ENCODE results near the gene IQCF2.
"Not testable (repeated sequence)": the region's sequence is repeated elsewhere in the genome, so short reads cannot be mapped to it uniquely, and the experiment has no call there.

DNA sequence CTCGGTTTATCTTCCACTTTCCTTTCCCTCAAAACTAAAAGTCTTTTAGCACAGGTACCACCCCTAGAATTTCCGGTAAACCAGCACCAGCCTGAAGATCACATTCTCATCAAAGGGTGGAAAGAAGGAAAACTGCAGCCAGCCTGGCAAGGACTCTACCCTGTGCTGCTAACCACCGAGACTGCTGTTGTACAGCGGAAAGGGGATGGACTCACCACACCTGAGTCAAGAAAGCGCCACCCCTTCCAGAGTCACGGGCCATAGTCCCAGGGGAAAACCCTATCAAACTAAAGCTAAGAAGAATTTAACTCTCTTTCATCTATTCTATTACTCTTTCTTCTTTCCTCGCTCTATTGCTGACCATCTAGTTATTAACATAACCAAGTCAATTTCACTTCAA, 38.6 kb downstream of the IQCF2 start:
- TF ChIP-seq, protein P1, sequence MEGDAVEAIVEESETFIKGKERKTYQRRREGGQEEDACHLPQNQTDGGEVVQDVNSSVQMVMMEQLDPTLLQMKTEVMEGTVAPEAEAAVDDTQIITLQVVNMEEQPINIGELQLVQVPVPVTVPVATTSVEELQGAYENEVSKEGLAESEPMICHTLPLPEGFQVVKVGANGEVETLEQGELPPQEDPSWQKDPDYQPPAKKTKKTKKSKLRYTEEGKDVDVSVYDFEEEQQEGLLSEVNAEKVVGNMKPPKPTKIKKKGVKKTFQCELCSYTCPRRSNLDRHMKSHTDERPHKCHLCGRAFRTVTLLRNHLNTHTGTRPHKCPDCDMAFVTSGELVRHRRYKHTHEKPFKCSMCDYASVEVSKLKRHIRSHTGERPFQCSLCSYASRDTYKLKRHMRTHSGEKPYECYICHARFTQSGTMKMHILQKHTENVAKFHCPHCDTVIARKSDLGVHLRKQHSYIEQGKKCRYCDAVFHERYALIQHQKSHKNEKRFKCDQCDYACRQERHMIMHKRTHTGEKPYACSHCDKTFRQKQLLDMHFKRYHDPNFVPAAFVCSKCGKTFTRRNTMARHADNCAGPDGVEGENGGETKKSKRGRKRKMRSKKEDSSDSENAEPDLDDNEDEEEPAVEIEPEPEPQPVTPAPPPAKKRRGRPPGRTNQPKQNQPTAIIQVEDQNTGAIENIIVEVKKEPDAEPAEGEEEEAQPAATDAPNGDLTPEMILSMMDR (IDR thresholded peaks at IDR 0.05; ENCODE audit: extremely low read depth in 1 of 2, insufficient read depth in 1 of 2, low read depth in 1 of 2, low read length in 2 of 2): not testable (repeated sequence)
- TF ChIP-seq GATA2 (IDR thresholded peaks at IDR 0.05; ENCODE audit: insufficient read depth, insufficient read length, low read depth, low read length); EZH2 (IDR thresholded peaks at IDR 0.05; ENCODE audit: borderline replicate concordance, low read depth, low read length, severe bottlenecking); POLR2A (IDR thresholded peaks at IDR 0.05; ENCODE audit: low read depth, low read length): not testable (repeated sequence)
